Inferior parietal cortex (tissue), 1 donor: ENCODE data around the gene TEX14.
A peak's percentile ranks its signal among the peaks of the same experiment; 100 is the strongest.

Experiments
- DNase-seq: peaks from one replicate; pipeline ENCODE4 v3.0.0-alpha.2; 2016; ENCODE audit errors: extremely low spot score

The TEX14 gene, protein sequence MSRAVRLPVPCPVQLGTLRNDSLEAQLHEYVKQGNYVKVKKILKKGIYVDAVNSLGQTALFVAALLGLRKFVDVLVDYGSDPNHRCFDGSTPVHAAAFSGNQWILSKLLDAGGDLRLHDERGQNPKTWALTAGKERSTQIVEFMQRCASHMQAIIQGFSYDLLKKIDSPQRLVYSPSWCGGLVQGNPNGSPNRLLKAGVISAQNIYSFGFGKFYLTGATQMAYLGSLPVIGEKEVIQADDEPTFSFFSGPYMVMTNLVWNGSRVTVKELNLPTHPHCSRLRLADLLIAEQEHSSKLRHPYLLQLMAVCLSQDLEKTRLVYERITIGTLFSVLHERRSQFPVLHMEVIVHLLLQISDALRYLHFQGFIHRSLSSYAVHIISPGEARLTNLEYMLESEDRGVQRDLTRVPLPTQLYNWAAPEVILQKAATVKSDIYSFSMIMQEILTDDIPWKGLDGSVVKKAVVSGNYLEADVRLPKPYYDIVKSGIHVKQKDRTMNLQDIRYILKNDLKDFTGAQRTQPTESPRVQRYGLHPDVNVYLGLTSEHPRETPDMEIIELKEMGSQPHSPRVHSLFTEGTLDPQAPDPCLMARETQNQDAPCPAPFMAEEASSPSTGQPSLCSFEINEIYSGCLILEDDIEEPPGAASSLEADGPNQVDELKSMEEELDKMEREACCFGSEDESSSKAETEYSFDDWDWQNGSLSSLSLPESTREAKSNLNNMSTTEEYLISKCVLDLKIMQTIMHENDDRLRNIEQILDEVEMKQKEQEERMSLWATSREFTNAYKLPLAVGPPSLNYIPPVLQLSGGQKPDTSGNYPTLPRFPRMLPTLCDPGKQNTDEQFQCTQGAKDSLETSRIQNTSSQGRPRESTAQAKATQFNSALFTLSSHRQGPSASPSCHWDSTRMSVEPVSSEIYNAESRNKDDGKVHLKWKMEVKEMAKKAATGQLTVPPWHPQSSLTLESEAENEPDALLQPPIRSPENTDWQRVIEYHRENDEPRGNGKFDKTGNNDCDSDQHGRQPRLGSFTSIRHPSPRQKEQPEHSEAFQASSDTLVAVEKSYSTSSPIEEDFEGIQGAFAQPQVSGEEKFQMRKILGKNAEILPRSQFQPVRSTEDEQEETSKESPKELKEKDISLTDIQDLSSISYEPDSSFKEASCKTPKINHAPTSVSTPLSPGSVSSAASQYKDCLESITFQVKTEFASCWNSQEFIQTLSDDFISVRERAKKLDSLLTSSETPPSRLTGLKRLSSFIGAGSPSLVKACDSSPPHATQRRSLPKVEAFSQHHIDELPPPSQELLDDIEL (N-terminal part only)

GRCh38 chr17:58691701-58692238 is at the start of gene TEX14:
Gene TEX14 (minus strand): TSS chr17:58692045. CDS start chr17:58652001, 40,044 bp downstream.
- DNase-seq = no peak

- no peak for DNase-seq
Measured at GRCh38 chr17:58741121-58741625, 49.3 kb upstream of the TEX14 start.

GRCh38 chr17:58734811-58735210 is 43.0 kb upstream of the TEX14 start:
- DNase-seq = no peak

DNA sequence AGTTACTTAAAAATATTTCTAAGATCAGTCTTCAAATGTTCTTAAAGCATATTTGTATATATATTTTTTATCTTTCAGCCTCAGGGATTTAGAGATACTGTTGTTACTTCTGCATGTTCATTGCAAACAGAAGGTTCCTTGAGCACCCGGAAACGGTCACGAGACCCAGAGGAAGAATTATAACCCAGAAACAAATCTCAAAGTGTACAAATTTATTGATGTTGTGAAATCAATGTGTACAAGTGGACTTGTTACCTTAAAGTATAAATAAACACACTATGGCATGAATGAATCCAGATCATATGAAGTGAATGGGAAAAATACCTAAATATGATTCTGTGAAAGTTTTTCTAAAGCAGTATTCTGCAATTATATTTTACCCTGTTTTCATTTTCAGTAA is 42.2 kb upstream of the TEX14 start:
- no peak for DNase-seq

GRCh38 chr17:58730937-58731336 is 39.1 kb upstream of the TEX14 start:
- DNase-seq = no peak

DNA sequence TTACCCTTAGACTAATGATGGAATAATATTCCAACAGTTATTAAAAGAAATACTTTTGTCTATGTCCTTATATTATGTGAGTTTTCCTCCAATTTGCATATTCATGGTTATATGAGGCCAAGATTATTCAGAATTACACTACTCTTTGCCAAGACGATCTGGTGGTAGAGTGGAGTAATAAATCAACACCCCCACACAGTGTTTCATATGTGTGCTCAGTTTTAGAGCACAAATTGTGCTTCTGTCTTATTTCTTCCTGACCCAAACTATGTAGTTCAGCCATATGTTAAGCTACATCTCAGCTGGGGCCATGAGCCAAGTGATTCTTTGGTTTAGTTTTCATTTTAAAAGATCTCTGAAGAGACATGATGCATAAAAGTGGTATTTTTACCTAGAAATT is 37.0 kb upstream of the TEX14 start:
- peak; percentile 32 for DNase-seq

DNA sequence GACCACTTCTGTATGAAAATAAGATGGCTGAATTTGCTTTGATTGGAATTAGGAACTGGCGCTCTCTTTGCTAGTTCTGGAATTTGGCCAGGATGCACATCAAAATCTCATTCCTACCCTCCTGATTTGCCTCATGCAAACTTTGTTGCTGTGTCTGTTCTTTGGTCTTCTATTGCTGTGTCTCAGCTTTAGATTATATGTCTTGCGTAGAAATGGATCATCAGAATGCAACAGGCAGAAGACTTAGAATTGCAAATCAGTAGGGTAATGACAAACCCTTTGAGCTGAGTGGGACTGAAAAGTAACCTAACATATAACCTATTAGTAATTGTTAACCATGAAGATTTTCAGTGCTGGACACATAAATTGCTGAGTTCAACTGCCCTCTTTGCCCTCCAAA is 30.9 kb upstream of the TEX14 start:
- no peak for DNase-seq

DNA sequence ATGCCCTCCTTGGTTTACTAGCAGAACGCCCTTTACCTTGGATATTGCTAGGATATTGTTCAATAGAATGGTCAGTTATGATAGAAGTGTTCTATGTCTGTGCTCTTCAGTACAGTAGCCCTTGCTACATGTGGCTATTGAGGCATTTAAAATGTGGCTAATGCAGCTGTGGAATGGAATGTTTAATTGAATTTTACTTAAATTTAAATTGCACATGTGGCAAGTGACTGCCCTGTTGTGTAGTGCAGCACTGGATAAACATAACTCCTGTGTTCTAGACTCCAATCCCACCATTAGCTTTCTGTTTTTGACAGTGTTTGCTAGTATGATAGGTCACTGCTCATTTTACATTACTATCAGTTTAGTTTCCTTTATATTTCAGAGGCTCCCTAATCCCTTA is 30.4 kb upstream of the TEX14 start:
- no peak for DNase-seq

GRCh38 chr17:58710948-58711552 is 19.2 kb upstream of the TEX14 start:
- DNase-seq = peak; percentile 80

- no peak for DNase-seq
Measured at GRCh38 chr17:58706351-58707140, 14.7 kb upstream of the TEX14 start.

DNA sequence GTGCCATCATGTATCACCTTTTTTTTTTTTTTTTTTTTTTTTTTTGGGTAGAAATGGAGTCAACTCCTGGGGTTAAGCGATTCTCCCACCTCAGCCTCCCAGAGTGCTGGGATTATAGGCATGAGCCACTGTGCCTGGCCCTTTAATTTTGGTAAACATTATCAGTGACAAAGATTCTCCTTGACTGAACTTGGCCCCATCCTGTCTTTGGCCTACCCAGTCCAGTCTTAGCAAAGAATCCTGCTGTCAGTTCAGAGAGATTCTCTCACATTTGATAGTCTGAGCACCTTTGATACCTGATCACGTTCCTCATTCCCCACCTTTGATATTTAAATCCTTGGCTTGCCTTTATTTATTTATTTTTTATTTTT is 12.1 kb upstream of the TEX14 start:
- no peak for DNase-seq

DNA sequence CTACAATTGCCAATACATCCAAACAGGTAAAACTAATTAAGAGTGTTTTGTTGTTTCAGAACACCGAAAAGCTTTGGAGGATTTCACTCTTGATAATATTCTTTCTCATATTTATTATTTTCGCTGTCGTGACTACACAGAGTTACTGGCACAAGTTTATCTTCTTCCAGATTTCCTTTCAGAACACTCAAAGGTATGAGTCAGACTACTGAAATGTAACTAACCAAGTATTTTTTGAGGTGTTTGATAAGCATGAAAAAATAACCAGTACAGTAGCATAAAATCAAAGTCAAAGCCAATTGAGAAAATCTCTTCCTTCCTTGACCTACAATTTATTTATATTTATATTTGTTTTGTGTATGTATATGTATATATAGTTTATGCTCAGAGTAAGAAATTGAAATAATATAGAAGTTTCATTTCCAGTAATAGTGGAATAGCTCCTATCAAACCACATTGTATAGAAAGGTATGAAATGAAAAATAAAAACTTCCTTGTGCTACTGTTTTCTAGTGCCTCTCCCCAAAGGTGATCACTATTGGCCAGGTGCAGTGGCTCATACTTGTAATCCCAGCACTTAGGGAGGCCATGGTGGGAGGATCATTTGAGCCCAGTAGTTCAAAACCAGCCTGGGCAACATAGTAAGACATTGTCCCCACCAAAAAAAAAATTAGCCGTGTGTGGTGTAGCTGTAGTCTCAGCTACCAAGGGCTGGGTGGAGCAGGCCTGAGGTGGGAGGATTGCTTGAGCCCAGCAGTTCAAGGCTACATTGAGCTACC is 11.5 kb upstream of the TEX14 start:
- no peak for DNase-seq

- DNase-seq = no peak
Measured at GRCh38 chr17:58702708-58703107, 10.9 kb upstream of the TEX14 start.

DNA sequence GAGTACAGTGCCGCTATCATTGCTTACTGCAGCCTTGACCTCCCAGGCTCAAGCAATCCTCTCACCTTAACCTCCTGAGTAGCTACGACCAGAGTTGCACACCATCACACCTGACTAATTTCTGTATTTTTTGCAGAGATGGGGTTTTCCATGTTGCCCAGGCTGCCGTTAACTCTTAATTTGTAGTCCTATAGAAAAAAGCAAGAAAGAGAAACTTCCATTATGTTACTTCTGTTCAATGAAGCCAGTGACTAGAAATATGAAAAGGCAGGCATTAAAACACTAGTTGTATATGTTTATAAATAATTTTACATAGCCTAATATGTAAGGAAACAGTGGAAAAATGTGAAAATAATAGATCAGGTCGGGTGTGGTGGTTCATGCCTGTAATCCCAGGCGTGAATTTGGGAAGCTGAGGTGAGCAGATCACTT is 10.2 kb upstream of the TEX14 start:
- no peak for DNase-seq

- no peak for DNase-seq
Measured at GRCh38 chr17:58699771-58700170, 7.9 kb upstream of the TEX14 start.

DNA sequence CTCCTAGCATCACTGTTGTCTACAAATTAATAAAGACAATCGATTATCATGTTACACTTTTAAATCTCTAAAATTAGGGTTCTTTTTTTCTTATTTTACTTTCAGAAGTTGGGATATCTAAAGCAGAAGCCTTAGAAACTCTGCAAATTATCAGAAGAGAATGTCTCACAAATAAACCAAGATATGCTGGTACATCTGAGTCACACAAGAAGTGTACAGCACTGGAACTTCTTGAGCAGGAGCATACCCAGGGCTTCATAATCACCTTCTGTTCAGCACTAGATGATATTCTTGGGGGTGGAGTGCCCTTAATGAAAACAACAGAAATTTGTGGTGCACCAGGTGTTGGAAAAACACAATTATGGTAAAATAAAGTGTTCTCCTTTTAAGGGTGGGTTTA is 3.0 kb upstream of the TEX14 start:
- DNase-seq = no peak

DNA sequence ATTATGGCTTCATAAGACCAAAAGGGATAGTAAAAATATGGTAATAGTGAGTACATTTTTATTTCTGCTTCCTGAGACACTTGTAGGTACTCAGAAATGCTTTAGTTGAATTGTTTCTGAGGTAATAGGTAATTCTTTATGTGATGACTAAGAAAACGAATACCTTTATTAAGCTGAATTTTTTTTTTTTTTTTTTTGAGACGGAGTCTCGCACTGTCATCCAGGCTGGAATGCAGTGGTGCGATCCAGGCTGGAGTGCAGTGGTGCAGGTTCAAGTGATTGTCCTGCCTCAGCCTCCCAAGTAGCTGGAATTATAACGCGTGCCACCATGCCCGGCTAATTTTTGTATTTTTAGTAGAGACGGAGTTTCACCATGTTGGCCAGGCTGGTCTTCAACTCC is 2.5 kb upstream of the TEX14 start:
- no peak for DNase-seq

- DNase-seq = no peak
Measured at GRCh38 chr17:58693751-58694150, 1.9 kb upstream of the TEX14 start.

DNA sequence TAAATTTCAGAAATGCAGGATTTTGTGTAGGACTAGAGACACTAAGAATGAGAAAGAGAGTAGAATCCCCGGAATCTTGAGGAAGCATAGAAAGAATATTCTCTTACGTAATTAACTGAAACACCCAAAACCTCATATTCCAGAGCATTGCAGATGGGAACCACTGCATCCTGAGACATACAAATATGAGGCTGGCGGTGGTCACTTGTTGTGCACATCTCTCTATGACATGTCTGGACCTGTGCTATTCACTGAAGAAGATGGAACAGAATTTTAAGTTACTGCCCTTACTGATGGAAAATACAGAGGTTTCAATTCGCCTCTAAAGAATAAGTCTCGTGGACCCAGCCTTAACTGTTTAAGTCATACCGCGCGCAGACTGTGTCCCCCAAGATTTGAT is 1.4 kb upstream of the TEX14 start:
- no peak for DNase-seq
